Measurements from ENCODE around the gene EMP1. TPM values are rescaled to one million over a fixed set of nuclear protein-coding genes. Genes with fewer than 3 reads are reported as not detected.

EMP1 gene
- total RNA-seq, 8 experiments from 2014 or later = 0.23 to 195 (median 17.5) TPM

DNA sequence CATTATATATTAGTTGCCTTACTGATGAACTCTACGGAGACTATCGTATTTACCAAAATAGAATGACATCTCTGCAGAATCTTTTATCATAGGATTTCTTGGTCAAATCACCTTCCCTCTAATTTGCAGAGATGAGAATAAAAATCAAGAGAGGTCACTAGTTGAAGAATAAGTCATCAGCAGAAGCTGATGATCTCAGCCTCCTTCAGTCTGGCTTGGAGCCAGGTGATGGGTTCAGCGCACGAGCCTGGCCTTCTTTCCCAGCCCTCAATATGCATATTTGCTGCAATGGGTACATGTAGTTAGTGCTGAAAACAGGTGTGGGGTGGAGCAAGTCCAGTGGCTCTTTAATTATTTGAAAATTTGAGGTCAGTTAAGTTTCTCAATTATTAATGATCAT lies 19.2 kb upstream of the EMP1 start:
- Histone ChIP-seq H3K27ac (no peak overlapping the region), H3K4me3 (no peak overlapping the region), H3K4me1 (replicated peaks in 1 of 2) (peaks cover 18 to 26% of the 10 kb centered on the region in 2 donors)
- ATAC-seq (replicated peaks in 6 of 8) = no peak
- in situ Hi-C loops (cut with MboI; ENCODE audit: low pct_unique_long_range_greater_than_20kb in 2 of 9, low sequenced_read_pairs in 9 of 9, unreplicated experiment in 9 of 9) = no loop called here
- 5 to 100% (median 85%) methylated on average over 1 to 4 of the region's 4 CpGs for WGBS, 10 experiments

DNA sequence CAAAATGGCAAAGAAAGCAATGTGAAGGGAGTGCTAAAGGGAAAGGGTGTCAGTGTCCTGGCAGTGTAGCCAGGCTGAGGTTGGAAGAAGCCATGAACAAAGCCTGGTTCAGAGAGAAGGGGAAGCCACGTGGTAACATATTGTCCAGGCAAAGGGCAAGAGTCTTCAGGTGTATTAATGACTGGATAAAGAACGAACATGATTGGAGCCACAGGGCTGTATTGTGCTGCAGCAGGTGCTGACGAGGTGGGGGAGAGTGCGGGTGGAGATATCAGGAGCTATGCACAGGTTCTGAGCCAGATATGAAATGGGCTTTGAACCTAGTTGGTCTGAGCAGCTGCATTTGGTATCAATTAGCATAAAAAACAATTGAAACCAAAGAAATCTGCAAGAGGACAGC lies 18.6 kb upstream of the EMP1 start:
- in situ Hi-C loops (cut with MboI; ENCODE audit: low pct_unique_long_range_greater_than_20kb in 2 of 9, low sequenced_read_pairs in 9 of 9, unreplicated experiment in 9 of 9) = no loop called here

GRCh38 chr12:13178568-13179210 lies 17.8 kb upstream of the EMP1 start:
- in situ Hi-C loops (cut with MboI; ENCODE audit: low pct_unique_long_range_greater_than_20kb in 2 of 9, low sequenced_read_pairs in 9 of 9, unreplicated experiment in 9 of 9) = no loop called here
- ATAC-seq (replicated peaks in 6 of 8) = peak in 7 of 8 experiments; percentile 17 to 77 (median 49)
- H3K27ac ChIP-seq = no peak overlapping the region
- no peak overlapping the region for H3K4me3 ChIP-seq
- peaks cover 15 to 18% of the 10 kb centered on the region in 2 donors for H3K4me1 ChIP-seq (replicated peaks in 1 of 2)
- WGBS, 10 experiments = 0 to 100% (median 33%) methylated on average over 1 to 10 of the region's 10 CpGs

More for the DNA sequence above, 18.6 kb upstream of the EMP1 start:
- WGBS, 10 experiments = 45 to 100% (median 79%) methylated on average over 1 to 4 of the region's 4 CpGs
- Histone ChIP-seq H3K27ac (no peak overlapping the region), H3K4me3 (no peak overlapping the region), H3K4me1 (replicated peaks in 1 of 2) (peaks cover 18 to 22% of the 10 kb centered on the region in 2 donors)
- no peak for ATAC-seq (replicated peaks in 6 of 8)

GRCh38 chr12:13179211-13180074 lies 17.1 kb upstream of the EMP1 start:
- peak; percentile 54 to 99 (median 98) for ATAC-seq (replicated peaks in 6 of 8)

GRCh38 chr12:13181375-13182070 lies 15.0 kb upstream of the EMP1 start:
- in situ Hi-C loops (cut with MboI; ENCODE audit: low pct_unique_long_range_greater_than_20kb in 2 of 9, low sequenced_read_pairs in 9 of 9, unreplicated experiment in 9 of 9) = no loop called here
- peaks cover 14 to 18% of the 10 kb centered on the region in 2 donors for H3K4me1 ChIP-seq (replicated peaks in 1 of 2)
- WGBS, 10 experiments = 39 to 86% (median 60%) methylated on average over 1 to 3 of the region's 3 CpGs; no CpG with 5 or more reads in 3 of the 10 experiments

More at GRCh38 chr12:13179211-13180074, 17.1 kb upstream of the EMP1 start:
- in situ Hi-C loops (cut with MboI; ENCODE audit: low pct_unique_long_range_greater_than_20kb in 2 of 9, low sequenced_read_pairs in 9 of 9, unreplicated experiment in 9 of 9) = no loop called here
- Histone ChIP-seq H3K4me3 (no peak overlapping the region), H3K27ac (no peak overlapping the region), H3K4me1 (replicated peaks in 1 of 2) (peaks cover 14 to 18% of the 10 kb centered on the region in 2 donors)
- 0 to 65% (median 35%) methylated on average over 1 to 8 of the region's 11 CpGs; no CpG with 5 or more reads in 1 of the 10 experiments for WGBS, 10 experiments

DNA sequence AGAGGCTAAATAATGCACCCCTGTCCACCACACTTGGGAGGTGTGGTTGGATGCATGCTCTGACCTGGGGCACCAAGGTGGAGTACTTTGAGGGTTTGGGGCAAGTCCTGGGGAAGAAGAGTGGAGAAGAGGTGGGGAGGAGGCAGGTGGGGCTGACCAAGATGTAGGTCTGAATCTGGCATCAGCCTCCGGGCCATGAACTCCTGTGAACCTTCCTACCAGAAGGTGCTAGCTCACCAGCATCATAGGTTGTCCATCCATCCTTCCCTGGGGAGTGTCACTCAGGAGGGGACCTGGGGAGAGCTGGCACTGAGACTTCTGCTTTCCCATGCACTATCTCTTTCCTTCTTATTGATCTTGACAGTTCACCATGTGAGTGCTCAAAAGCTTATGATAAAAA lies 13.6 kb upstream of the EMP1 start:
- in situ Hi-C loops (cut with MboI; ENCODE audit: low pct_unique_long_range_greater_than_20kb in 2 of 9, low sequenced_read_pairs in 9 of 9, unreplicated experiment in 9 of 9) = no loop called here
- ATAC-seq (replicated peaks in 6 of 8) = no peak
- 100% methylated on average over 1 of the region's 1 CpG; no CpG with 5 or more reads in 7 of the 10 experiments for WGBS, 10 experiments

More at GRCh38 chr12:13181375-13182070, 15.0 kb upstream of the EMP1 start:
- no peak for ATAC-seq (replicated peaks in 6 of 8)
- Histone ChIP-seq H3K27ac (no peak overlapping the region), H3K4me3 (no peak overlapping the region)

GRCh38 chr12:13183620-13184019 lies 12.9 kb upstream of the EMP1 start:
- peak in 1 of 8 experiments; percentile 6 for ATAC-seq (replicated peaks in 6 of 8)
- Histone ChIP-seq H3K4me1 (replicated peaks in 1 of 2) (peaks cover 14 to 17% of the 10 kb centered on the region in 2 donors), H3K4me3 (no peak overlapping the region), H3K27ac (no peak overlapping the region)
- in situ Hi-C loops (cut with MboI; ENCODE audit: low pct_unique_long_range_greater_than_20kb in 2 of 9, low sequenced_read_pairs in 9 of 9, unreplicated experiment in 9 of 9) = no loop called here

More for the DNA sequence above, 13.6 kb upstream of the EMP1 start:
- Histone ChIP-seq H3K27ac (no peak overlapping the region), H3K4me1 (replicated peaks in 1 of 2) (peaks cover 14 to 18% of the 10 kb centered on the region in 2 donors), H3K4me3 (no peak overlapping the region)

GRCh38 chr12:13186302-13186701 lies 10.2 kb upstream of the EMP1 start:
- no peak for ATAC-seq (replicated peaks in 6 of 8)
- Histone ChIP-seq H3K4me3 (no peak overlapping the region), H3K4me1 (replicated peaks in 1 of 2) (no peaks in the 10 kb centered on the region), H3K27ac (no peak overlapping the region)
- in situ Hi-C loops (cut with MboI; ENCODE audit: low pct_unique_long_range_greater_than_20kb in 2 of 9, low sequenced_read_pairs in 9 of 9, unreplicated experiment in 9 of 9) = no loop called here
- 75 to 100% (median 100%) methylated on average over 1 to 2 of the region's 4 CpGs; no CpG with 5 or more reads in 4 of the 10 experiments for WGBS, 10 experiments

DNA sequence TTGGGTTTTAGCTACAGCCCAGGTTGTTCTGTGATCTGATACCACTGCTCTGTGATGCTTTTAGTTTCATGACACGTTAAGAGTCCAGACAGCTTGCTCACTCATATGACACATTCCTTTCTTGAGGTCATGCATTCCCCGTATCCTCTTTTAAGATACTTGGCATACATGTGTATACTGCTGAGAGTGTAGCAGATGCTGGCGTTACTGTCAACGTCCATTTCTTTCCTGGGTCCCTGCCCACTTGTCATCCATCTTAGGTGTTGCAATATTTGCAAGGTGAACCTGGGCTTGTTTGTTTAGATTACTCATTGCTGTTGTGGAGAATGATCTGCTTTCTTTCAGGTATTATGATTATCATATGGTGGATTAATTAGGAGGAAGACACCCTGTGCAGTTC lies 9.1 kb upstream of the EMP1 start:
- peak in 3 of 8 experiments; percentile 16 to 35 (median 28) for ATAC-seq (replicated peaks in 6 of 8)
- in situ Hi-C loops (cut with MboI; ENCODE audit: low pct_unique_long_range_greater_than_20kb in 2 of 9, low sequenced_read_pairs in 9 of 9, unreplicated experiment in 9 of 9) = no loop called here
- Histone ChIP-seq H3K4me1 (replicated peaks in 1 of 2) (no peaks in the 10 kb centered on the region), H3K27ac (no peak overlapping the region), H3K4me3 (no peak overlapping the region)
- WGBS, 10 experiments = 7 to 98% (median 88%) methylated on average over 1 to 4 of the region's 4 CpGs; no CpG with 5 or more reads in 1 of the 10 experiments

GRCh38 chr12:13189264-13189663 lies 7.3 kb upstream of the EMP1 start:
- Histone ChIP-seq H3K27ac (no peak overlapping the region), H3K4me1 (replicated peaks in 1 of 2) (peaks cover 2 to 7% of the 10 kb centered on the region in 2 donors), H3K4me3 (no peak overlapping the region)
- in situ Hi-C loops (cut with MboI; ENCODE audit: low pct_unique_long_range_greater_than_20kb in 2 of 9, low sequenced_read_pairs in 9 of 9, unreplicated experiment in 9 of 9) = no loop called here
- peak in 2 of 8 experiments; percentile 31 to 90 for ATAC-seq (replicated peaks in 6 of 8)

GRCh38 chr12:13190275-13190674 lies 6.3 kb upstream of the EMP1 start:
- no peak for ATAC-seq (replicated peaks in 6 of 8)
- Histone ChIP-seq H3K4me1 (replicated peaks in 1 of 2) (peaks cover 2 to 14% of the 10 kb centered on the region in 2 donors), H3K27ac (no peak overlapping the region), H3K4me3 (no peak overlapping the region)
- WGBS, 10 experiments = 0 to 100% (median 67%) methylated on average over 1 to 3 of the region's 3 CpGs; no CpG with 5 or more reads in 1 of the 10 experiments
- in situ Hi-C loops (cut with MboI; ENCODE audit: low pct_unique_long_range_greater_than_20kb in 2 of 9, low sequenced_read_pairs in 9 of 9, unreplicated experiment in 9 of 9) = no loop called here

- 89 to 98% (median 93%) methylated on average over 3 to 8 of the region's 8 CpGs; no CpG with 5 or more reads in 2 of the 10 experiments for WGBS, 10 experiments
- in situ Hi-C loops (cut with MboI; ENCODE audit: low pct_unique_long_range_greater_than_20kb in 2 of 9, low sequenced_read_pairs in 9 of 9, unreplicated experiment in 9 of 9) = no loop called here
- no peak overlapping the region for H3K27ac ChIP-seq
- ATAC-seq (replicated peaks in 6 of 8) = no peak
- no peak overlapping the region for H3K4me3 ChIP-seq
- H3K4me1 ChIP-seq (replicated peaks in 1 of 2) = peaks cover 12 to 34% of the 10 kb centered on the region in 2 donors
Observed at GRCh38 chr12:13192719-13193118, 3.8 kb upstream of the EMP1 start.
